22Rv1 (cell line): Measurements from ENCODE around the gene LHFPL6.

Source experiments
- ZFX ChIP-seq: fragments of 450-650 bp; IDR thresholded peaks from 2 replicates; pipeline ENCODE4 v1.6.1; 2017; ENCODE audit warnings: antibody characterized with exemption, borderline replicate concordance
- TF ChIP-seq, protein P1 (sequence below): fragments of 450-650 bp; IDR thresholded peaks from 2 replicates; pipeline ENCODE4 v1.5.1; 2017; ENCODE audit warnings: mild to moderate bottlenecking

DNA sequence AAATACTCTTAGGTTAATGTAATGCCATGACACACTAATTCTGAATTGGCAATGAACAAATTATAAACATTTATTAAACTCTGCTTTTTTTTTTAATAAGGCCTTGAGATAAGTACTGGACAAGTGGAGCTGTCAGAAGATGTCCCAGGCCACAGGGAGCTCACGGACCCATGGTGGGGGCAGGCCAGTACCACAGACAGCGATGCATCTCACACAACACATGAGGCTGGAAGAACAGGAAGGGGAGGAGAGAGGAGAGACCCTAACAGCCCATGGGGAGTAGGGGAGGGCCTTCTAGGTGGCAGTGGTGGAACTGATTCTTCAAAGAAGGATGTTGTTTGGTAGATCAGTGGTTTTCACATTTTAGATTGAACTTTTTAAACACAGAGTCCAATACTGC lies 128.4 kb downstream of the LHFPL6 start:
- TF ChIP-seq, protein P1, sequence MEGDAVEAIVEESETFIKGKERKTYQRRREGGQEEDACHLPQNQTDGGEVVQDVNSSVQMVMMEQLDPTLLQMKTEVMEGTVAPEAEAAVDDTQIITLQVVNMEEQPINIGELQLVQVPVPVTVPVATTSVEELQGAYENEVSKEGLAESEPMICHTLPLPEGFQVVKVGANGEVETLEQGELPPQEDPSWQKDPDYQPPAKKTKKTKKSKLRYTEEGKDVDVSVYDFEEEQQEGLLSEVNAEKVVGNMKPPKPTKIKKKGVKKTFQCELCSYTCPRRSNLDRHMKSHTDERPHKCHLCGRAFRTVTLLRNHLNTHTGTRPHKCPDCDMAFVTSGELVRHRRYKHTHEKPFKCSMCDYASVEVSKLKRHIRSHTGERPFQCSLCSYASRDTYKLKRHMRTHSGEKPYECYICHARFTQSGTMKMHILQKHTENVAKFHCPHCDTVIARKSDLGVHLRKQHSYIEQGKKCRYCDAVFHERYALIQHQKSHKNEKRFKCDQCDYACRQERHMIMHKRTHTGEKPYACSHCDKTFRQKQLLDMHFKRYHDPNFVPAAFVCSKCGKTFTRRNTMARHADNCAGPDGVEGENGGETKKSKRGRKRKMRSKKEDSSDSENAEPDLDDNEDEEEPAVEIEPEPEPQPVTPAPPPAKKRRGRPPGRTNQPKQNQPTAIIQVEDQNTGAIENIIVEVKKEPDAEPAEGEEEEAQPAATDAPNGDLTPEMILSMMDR = no peak
- TF ChIP-seq ZFX = no peak
